Endothelial cell of umbilical vein (primary cell): Measurements from ENCODE around the gene FOXL2.
A peak's percentile ranks its signal among the peaks of the same experiment; 100 is the strongest.

Experiments used
- CTCF ChIP-seq, 2 donors: IDR thresholded peaks; 1 replicate in 1 of 2; 2 replicates in 1 of 2; pipeline ENCODE4 v1.5.1; 2011; ENCODE audit warnings: low read length in 2 of 2, mild to moderate bottlenecking in 2 of 2, moderate library complexity in 2 of 2, control low read depth in 1 of 2, inconsistent platforms in 1 of 2, low read depth in 1 of 2; ENCODE audit not compliant: insufficient read depth in 1 of 2; ENCODE audit errors: extremely low read depth in 1 of 2
- EZH2 ChIP-seq: IDR thresholded peaks from 2 replicates; pipeline ENCODE4 v1.6.1; 2012; ENCODE audit warnings: borderline replicate concordance, low read depth, mild to moderate bottlenecking, moderate library complexity, low read length, inconsistent platforms; ENCODE audit not compliant: severe bottlenecking
- FOS ChIP-seq: IDR thresholded peaks from 2 replicates; pipeline ENCODE4 v1.6.1; 2011; ENCODE audit warnings: mild to moderate bottlenecking, low read length, moderate library complexity, borderline replicate concordance; ENCODE audit not compliant: insufficient read depth
- JUN ChIP-seq: IDR thresholded peaks from 2 replicates; pipeline ENCODE4 v1.6.1; 2011; ENCODE audit warnings: borderline replicate concordance, low read depth; ENCODE audit not compliant: insufficient read length, insufficient read depth
- MAX ChIP-seq: IDR thresholded peaks from 2 replicates; pipeline ENCODE4 v1.6.1; 2011; ENCODE audit not compliant: insufficient read depth, insufficient read length
- POLR2A ChIP-seq: IDR thresholded peaks from 2 replicates; pipeline ENCODE4 v1.6.1; 2012; ENCODE audit warnings: low read depth, mild to moderate bottlenecking, control low read depth, low read length
- POLR2AphosphoS5 ChIP-seq: IDR thresholded peaks from 2 replicates; pipeline ENCODE4 v1.6.1; 2012; ENCODE audit warnings: low read depth, mild to moderate bottlenecking, control low read depth, low read length, moderate library complexity; ENCODE audit not compliant: insufficient read depth

DNA sequence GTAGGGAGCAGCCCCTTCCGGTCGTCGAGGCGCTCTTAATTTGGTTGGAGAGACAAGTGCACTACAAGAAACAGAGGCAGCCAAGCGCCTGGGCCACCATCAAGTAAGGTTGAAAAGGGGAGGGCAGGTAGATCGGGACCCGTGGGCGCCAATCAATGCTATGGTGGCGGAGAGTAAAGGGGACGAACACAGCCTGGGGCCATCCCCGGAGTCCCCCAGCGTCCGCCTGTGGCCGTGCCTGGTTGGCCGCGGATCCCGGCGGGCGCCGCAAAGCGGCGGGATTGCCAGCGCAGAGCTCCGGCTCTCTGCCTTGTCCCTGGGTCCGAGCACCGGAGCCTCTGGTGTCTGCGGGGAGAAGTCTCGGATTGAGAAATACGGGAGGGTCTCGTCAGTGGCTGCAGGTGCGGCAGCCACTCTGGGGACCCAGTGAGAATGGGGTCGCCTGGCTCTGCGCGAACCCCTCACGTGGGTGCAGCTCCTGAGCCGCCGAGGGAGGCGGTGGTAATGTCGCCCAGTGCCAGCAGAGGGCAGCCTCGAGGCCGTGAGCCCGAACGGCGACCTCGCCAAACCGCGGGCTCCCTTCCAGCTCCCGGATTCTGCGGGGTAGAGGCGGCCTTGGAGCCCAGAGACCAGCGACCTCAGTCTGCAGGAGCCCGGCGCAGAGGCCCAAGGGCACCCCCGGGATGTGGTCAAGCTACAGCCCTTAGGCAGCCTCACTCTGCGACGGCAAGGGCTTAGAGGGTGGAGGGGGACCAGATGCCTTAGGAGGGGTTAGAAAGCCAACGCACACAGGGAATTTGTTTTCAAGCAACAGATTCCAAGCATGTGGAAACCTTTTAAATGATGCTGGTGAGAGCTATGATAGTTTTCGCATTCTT is 10.8 kb downstream of the FOXL2 start:
- TF ChIP-seq CTCF (IDR thresholded peaks at IDR 0.05; ENCODE audit: extremely low read depth in 1 of 2, insufficient read depth in 1 of 2, low read depth in 1 of 2, low read length in 2 of 2) = peak; percentile 84 to 94
- TF ChIP-seq POLR2A = no peak
- no peak for TF ChIP-seq POLR2AphosphoS5
- TF ChIP-seq MAX = peak; percentile 36
- no peak for TF ChIP-seq EZH2
- no peak for TF ChIP-seq JUN
- TF ChIP-seq FOS = no peak
